WI38 (cell line): ENCODE measurements around the gene VCAN.

ENCODE experiments used
- H3K4me3 ChIP-seq: 2 replicates; pipeline ENCODE4 v1.5.1; 2011; ENCODE audit warnings: low read depth, mild to moderate bottlenecking, control low read depth, low read length
- TF ChIP-seq, protein P1 (sequence below): IDR thresholded peaks from 2 replicates; pipeline ENCODE4 v1.5.1; 2012; ENCODE audit warnings: low read depth, mild to moderate bottlenecking, control low read depth, low read length

The VCAN gene

DNA sequence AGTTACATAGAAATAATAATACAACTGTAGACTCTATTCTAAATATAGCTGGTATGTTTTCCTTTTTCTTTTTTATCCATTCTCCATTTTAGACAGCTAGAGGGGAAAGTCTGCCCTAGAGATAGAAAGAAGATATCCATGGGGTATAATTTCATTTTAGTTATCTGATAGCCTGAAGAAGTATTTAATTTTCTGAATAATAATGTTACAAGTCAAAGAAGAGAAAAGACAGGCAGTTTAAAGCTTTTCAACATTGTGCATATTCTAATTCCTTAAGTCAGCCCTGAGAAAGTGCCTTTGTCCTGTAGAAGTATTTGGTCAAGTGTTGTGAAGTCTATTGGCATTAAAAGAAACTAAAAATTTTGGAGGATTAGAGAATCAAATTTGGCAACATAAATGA is 2.5 kb upstream of the VCAN start:
- no peak overlapping the region for H3K4me3 ChIP-seq
- TF ChIP-seq, protein P1, sequence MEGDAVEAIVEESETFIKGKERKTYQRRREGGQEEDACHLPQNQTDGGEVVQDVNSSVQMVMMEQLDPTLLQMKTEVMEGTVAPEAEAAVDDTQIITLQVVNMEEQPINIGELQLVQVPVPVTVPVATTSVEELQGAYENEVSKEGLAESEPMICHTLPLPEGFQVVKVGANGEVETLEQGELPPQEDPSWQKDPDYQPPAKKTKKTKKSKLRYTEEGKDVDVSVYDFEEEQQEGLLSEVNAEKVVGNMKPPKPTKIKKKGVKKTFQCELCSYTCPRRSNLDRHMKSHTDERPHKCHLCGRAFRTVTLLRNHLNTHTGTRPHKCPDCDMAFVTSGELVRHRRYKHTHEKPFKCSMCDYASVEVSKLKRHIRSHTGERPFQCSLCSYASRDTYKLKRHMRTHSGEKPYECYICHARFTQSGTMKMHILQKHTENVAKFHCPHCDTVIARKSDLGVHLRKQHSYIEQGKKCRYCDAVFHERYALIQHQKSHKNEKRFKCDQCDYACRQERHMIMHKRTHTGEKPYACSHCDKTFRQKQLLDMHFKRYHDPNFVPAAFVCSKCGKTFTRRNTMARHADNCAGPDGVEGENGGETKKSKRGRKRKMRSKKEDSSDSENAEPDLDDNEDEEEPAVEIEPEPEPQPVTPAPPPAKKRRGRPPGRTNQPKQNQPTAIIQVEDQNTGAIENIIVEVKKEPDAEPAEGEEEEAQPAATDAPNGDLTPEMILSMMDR: no peak

DNA sequence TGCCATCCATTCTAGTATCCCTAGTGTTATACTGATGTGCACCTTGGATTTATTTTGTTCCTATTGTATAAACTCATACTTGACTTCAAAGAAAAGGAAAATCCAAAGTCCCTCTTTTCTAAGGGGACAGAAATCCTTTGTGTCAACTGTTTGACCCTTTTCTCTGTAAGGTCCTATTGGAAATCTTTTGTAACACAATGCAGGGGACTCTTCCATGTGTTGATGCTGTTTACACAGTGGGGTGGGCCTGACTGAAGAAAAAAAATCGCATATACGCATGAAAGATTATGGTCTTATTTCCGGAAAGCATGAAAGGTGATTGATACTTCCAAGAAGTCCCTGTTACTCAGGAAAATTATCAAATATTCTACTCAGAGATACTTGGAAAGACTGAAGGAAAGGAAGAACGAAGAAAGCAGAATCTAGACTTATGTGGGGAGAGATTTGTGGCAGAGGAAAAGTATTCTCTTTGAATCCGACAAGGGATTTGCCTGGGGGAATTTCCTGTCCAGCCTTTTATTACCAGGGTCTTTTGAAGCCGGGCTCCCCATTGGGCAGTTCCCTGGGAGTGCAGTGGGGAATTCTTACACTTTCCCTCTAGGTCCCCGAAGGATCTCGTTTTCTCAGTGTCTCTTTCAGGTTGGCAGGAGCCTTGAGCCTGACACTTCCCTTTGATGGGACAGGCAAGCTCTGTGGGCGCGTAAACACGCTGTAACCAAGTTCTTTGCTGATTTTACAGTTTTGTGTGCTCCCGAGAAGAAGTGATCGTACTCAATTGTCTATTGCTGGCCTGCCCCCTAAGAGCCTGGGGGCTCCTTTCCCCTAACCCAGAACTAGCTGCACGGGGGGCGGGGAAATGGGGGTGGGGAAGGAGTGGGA is 779 bp upstream of the VCAN start:
- peak overlapping the region; percentile 65 for H3K4me3 ChIP-seq

DNA sequence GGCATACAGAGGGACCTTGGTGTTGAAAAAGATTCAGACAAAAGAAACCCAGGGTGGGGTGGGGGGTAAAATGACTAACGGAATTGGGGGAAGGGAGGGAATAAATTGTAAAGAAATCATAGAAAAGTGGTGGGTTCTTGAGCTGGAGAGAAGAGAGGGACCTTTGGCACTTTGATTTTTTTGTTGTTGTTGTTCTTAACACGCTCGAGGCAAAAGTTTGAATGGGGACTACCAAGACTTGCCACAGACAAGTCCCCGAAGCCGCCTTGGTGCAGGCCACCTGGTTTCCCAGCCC is 616 bp downstream of the VCAN start:
- TF ChIP-seq, protein P1: no peak
- H3K4me3 ChIP-seq: peak overlapping the region; percentile 65

More for the DNA sequence above, 779 bp upstream of the VCAN start:
- TF ChIP-seq, protein P1: no peak

DNA sequence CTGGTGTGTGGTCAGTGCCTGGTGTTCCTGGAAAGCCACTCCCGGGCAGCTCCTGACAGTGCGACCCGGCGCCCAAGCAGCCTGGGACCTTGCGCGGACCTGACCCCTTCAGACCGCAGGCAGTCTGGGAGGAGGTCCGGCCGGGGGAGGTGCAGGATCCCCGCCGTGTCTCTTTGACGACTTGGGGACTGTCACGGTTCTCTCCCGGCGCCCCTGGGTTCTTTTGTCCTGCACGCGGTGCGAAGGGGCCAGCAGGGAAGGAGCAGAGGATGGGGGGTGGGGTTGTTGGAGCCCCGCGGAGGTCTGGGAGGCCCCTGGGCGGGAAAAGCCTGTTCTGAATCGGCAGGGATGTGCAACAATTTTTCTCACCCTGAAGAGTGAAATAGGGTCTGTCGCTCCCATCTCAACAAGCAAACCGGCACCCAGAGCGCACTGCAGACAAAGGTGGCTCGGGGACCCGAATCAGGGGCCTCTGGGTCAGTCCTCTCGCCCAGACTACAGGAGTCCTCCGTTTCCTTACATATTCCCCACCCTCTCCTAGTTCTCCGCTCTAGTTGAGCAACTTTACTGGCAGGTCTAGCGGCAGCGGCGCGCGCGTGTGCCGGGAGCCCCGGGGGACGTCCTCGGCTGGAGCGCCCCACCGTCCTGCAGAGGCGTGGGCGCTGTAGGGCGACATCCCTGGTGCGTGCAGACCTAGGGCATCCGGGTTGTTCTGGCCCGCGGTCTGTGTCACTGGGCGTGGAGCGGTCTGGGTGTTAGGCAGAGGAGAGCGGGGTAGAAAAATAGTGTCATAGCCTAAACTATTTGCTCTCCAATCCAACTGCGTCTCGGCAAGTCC is 1.2 kb downstream of the VCAN start:
- TF ChIP-seq, protein P1: no peak
- peak overlapping the region; percentile 65 for H3K4me3 ChIP-seq

DNA sequence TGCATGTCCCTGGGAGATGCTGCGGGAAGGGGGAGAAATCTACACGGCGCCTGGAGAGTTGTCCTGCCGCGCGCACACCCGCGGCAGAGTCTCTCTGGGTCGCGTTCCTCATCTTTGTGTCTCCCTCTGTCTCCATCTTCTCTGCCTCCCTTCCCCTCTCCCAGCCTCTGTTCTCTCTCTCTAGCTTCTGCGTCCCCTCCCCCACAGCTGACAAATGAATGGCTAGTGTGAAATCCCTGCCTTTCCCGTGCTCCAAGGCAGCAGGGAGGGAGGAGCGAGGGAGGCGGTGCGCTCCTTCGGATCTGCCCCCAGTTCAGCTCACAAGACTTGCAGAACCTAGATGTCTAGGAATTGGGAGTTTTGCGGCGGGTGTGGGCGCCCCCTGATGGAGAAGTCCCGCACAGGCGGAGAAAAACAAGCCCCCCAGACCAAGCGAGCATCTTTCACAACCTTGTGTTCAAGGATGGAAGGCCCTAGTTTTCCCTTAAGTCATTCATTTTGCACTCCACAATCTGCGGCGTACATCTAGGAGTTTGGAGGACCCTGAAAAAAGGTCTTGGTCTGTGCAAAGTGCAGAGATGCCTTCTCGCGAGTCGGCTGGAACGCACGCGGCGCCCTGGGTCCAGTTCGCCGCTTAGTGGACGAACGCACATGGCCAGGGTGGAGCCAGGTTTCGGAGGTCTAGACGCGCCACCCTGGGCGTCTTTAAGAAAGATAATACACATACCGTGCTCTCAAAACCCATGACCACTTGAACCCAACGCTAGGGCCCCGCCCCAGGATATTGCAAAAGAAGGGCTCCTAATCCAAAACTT is 2.0 kb downstream of the VCAN start:
- H3K4me3 ChIP-seq: peak overlapping the region; percentile 65
- TF ChIP-seq, protein P1: peak; percentile 87

DNA sequence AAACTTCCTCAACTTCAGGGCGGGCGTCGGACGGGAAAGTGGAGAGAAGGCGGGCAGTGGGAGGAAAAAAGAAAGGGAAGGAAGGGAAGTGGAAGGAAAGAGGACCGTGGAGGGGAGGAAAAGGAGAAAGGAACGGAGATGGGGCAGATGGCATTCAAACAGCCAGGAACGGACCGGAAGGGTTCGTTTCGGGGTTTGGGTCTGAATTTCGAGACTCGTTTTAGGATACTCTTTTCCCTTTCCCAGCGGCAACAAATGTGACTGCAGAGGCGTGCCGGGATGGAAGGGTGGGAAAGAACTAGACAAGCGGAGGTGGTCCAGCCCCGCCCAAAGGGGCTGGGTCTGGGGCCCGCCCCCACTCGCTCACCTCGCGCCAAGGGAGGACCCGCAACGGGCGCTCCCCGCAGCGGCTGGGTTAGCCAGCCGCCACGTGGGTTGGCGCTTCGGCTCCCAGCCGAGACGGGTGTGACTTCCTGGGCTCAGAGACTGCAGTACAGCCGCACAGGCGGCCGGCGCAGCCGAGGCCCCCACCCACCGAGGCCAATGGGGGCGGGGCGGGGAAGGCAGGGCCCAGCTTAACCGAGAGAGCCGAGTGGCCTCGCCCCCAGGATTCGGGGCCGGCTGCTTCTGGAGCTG is 2.7 kb downstream of the VCAN start:
- peak overlapping the region; percentile 65 for H3K4me3 ChIP-seq
- TF ChIP-seq, protein P1: no peak
